H9 (cell line): ENCODE results near the gene BHLHE23. TPM values are rescaled to one million over a fixed set of nuclear protein-coding genes. Genes with fewer than 3 reads are reported as not detected.

Source experiments
- DNase-seq: peaks from one replicate; pipeline ENCODE4 v3.0.0-alpha.2; 2017
- H2AFZ ChIP-seq: one replicate; pipeline ENCODE4 v1.6.1; 2013; ENCODE audit warnings: mild to moderate bottlenecking, low read length, control low read depth, moderate library complexity
- H2AK5ac ChIP-seq: 2 replicates; pipeline ENCODE4 v1.6.1; 2013; ENCODE audit warnings: low read length, control low read depth, mixed read lengths; ENCODE audit not compliant: insufficient read length
- H2BK120ac ChIP-seq: one replicate; pipeline ENCODE4 v1.6.1; 2013; ENCODE audit warnings: low read depth, mild to moderate bottlenecking, low read length, control low read depth, inconsistent platforms; ENCODE audit not compliant: poor library complexity, severe bottlenecking
- H2BK12ac ChIP-seq: 2 replicates; pipeline ENCODE4 v1.6.1; 2013; ENCODE audit warnings: low read length, control low read depth, mixed read lengths, low read depth; ENCODE audit not compliant: insufficient read length
- H2BK15ac ChIP-seq: 2 replicates; pipeline ENCODE4 v1.6.1; 2013; ENCODE audit warnings: low read depth, low read length, control low read depth
- H2BK20ac ChIP-seq: one replicate; pipeline ENCODE4 v1.6.1; 2013; ENCODE audit warnings: low read depth, mild to moderate bottlenecking, low read length, control low read depth, inconsistent platforms; ENCODE audit not compliant: poor library complexity, severe bottlenecking
- H2BK5ac ChIP-seq: 2 replicates; pipeline ENCODE4 v1.6.1; 2013; ENCODE audit warnings: low read length, control low read depth, mixed read lengths; ENCODE audit not compliant: insufficient read length
- H3K14ac ChIP-seq: 2 replicates; pipeline ENCODE4 v1.6.1; 2013; ENCODE audit warnings: low read length, control low read depth; ENCODE audit not compliant: insufficient read depth
- H3K18ac ChIP-seq: 2 replicates; pipeline ENCODE4 v1.6.1; 2013; ENCODE audit warnings: low read depth, mild to moderate bottlenecking, mixed read lengths, low read length, control low read depth; ENCODE audit not compliant: insufficient read length
- H3K23ac ChIP-seq: 2 replicates; pipeline ENCODE4 v1.6.1; 2013; ENCODE audit warnings: low read length, control low read depth, mixed read lengths, low read depth; ENCODE audit not compliant: insufficient read length
- H3K23me2 ChIP-seq: 2 replicates; pipeline ENCODE4 v1.6.1; 2013; ENCODE audit warnings: low read depth, mild to moderate bottlenecking, mixed read lengths, low read length, control low read depth; ENCODE audit not compliant: insufficient read length, poor library complexity, severe bottlenecking
- H3K27ac ChIP-seq: 2 replicates; pipeline ENCODE4 v1.5.1; 2013; ENCODE audit warnings: low read length, control low read depth, mixed read lengths, low read depth; ENCODE audit not compliant: insufficient read length
- H3K27me3 ChIP-seq: 2 replicates; pipeline ENCODE4 v1.6.1; 2013; ENCODE audit warnings: low read length, control low read depth, inconsistent platforms; ENCODE audit not compliant: insufficient read depth
- H3K4ac ChIP-seq: 2 replicates; pipeline ENCODE4 v1.6.1; 2013; ENCODE audit warnings: low read depth, mild to moderate bottlenecking, control low read depth, inconsistent platforms, low read length, moderate library complexity
- H3K4me1 ChIP-seq: 2 replicates; pipeline ENCODE4 v1.6.1; 2013; ENCODE audit warnings: low read length, control low read depth, inconsistent platforms; ENCODE audit not compliant: insufficient read depth
- H3K4me2 ChIP-seq: 2 replicates; pipeline ENCODE4 v1.6.1; 2013; ENCODE audit warnings: low read length, control low read depth, mixed read lengths; ENCODE audit not compliant: insufficient read length, insufficient read depth
- H3K56ac ChIP-seq: 2 replicates; pipeline ENCODE4 v1.6.1; 2013; ENCODE audit warnings: low read depth, mild to moderate bottlenecking, mixed read lengths, low read length, control low read depth; ENCODE audit not compliant: insufficient read length
- H3K79me1 ChIP-seq: 2 replicates; pipeline ENCODE4 v1.6.1; 2013; ENCODE audit warnings: low read depth, mild to moderate bottlenecking, moderate library complexity, low read length, control low read depth, inconsistent platforms; ENCODE audit not compliant: insufficient read depth, poor library complexity, severe bottlenecking
- H3K79me2 ChIP-seq: 2 replicates; pipeline ENCODE4 v1.6.1; 2013; ENCODE audit warnings: low read length, control low read depth, inconsistent platforms; ENCODE audit not compliant: insufficient read depth
- H3K9ac ChIP-seq: 2 replicates; pipeline ENCODE4 v1.6.1; 2013; ENCODE audit warnings: low read length, control low read depth, mixed read lengths; ENCODE audit not compliant: insufficient read length; ENCODE audit errors: extremely low read depth
- H3K9me3 ChIP-seq: one replicate; pipeline ENCODE4 v1.6.1; 2013; ENCODE audit warnings: low read depth, low read length, inconsistent platforms; ENCODE audit not compliant: control insufficient read depth
- H3T11ph ChIP-seq: one replicate; pipeline ENCODE4 v1.6.1; 2013; ENCODE audit warnings: mild to moderate bottlenecking, low read length, control low read depth, inconsistent platforms
- H4K20me1 ChIP-seq: one replicate; pipeline ENCODE4 v1.6.1; 2013; ENCODE audit not compliant: control insufficient read depth, insufficient read length, insufficient read depth
- H4K5ac ChIP-seq: 2 replicates; pipeline ENCODE4 v1.6.1; 2013; ENCODE audit warnings: low read depth, mild to moderate bottlenecking, mixed read lengths, low read length, control low read depth; ENCODE audit not compliant: insufficient read length
- H4K8ac ChIP-seq: replicated peaks from 2 replicates; pipeline ENCODE4 v1.6.1; 2013; ENCODE audit warnings: low read length, control low read depth, mixed read lengths, low read depth; ENCODE audit not compliant: insufficient read length
- H4K91ac ChIP-seq: 2 replicates; pipeline ENCODE4 v1.6.1; 2013; ENCODE audit warnings: low read depth, mild to moderate bottlenecking, moderate library complexity, mixed read lengths, low read length, control low read depth; ENCODE audit not compliant: insufficient read length
- H3K27ac Mint-ChIP-seq, 3 experiments: 2 replicates in 2 of 3; 3 replicates in 1 of 3; pipeline ENCODE4 v1.8.0; 2020 to 2021; ENCODE audit warnings: mixed read lengths in 3 of 3, mild to moderate bottlenecking in 1 of 3, moderate library complexity in 1 of 3
- H3K27me3 Mint-ChIP-seq: 2 replicates; pipeline ENCODE4 v1.8.0; 2021; ENCODE audit warnings: low read depth, mild to moderate bottlenecking, moderate library complexity, mixed read lengths
- H3K36me3 Mint-ChIP-seq, 3 experiments: 2 replicates in 2 of 3; 3 replicates in 1 of 3; pipeline ENCODE4 v1.8.0; 2020 to 2021; ENCODE audit warnings: low read depth in 3 of 3, mixed read lengths in 3 of 3; ENCODE audit not compliant: insufficient read depth in 1 of 3
- H3K4me1 Mint-ChIP-seq, 2 experiments: 2 replicates each; pipeline ENCODE4 v1.8.0; 2020; ENCODE audit warnings: mixed read lengths in 2 of 2
- H3K4me3 Mint-ChIP-seq, 2 experiments: 2 replicates in 1 of 2; 3 replicates in 1 of 2; pipeline ENCODE4 v1.8.0; 2020 to 2021; ENCODE audit warnings: mild to moderate bottlenecking in 2 of 2, mixed read lengths in 2 of 2, moderate library complexity in 1 of 2
- H3K9me3 Mint-ChIP-seq, 2 experiments: 2 replicates in 1 of 2; 3 replicates in 1 of 2; pipeline ENCODE4 v1.8.0; 2020; ENCODE audit warnings: mild to moderate bottlenecking in 2 of 2, mixed read lengths in 2 of 2, moderate library complexity in 1 of 2
- WGBS: extraction: QIAGEN DNeasy Blood & Tissue Kit; methylation state at CpG from one replicate; pipeline ENCODE4 v1.1.7; 2013; ENCODE audit warnings: missing lambda C conversion rate, low lambda C conversion rate, mixed read lengths; ENCODE audit not compliant: insufficient read length; ENCODE audit errors: extremely low coverage; 5-methylcytosine and 5-hydroxymethylcytosine counted together
- total RNA-seq: library from RNA; stranded (reverse); gene quantifications from 2 replicates; pipeline ENCODE4 v1.2.1, GENCODE V29; 2021
- TF ChIP-seq, protein P1 (sequence below): fragments of 200-600 bp; sonication (generic); conservative IDR thresholded peaks from 3 replicates; pipeline ENCODE4 v1.8.0; 2021; ENCODE audit warnings: antibody characterized with exemption, mild to moderate bottlenecking

Gene BHLHE23
- total RNA-seq, 1 experiment from 2014 or later, result 0.35 TPM

DNA sequence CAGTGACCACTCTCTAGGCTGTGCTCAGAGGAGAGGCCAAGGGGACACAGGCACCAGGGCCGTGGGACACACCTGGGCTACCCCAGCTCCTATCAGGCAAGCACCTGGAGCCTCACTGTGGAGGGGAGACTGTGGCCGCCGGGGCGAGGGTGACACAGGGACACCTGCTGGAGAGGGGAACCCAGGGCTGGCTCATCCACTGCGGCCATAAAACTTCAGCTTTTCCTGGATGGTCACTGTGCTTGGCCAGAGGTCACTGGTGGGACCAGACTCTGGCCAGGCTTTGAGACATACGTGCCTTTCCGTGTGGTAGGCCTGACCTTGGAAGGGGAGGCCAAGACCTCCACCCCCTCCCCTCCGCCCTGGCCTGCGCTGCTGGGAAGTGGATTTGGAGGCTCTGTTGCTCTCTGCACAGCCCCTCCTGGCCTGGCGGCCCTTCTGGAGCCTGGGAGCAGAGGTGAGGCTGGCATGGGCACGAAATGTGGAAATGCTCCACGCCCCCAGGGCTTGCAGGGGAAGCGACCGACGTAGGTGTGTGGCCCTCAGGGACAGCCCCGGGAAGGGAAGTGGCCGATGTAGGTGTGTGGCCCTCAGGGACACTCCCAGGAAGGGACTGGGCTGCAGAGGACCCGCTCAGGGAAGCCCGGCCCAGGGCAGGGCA, 42.9 kb upstream of the BHLHE23 start:
- Histone ChIP-seq H3K14ac (no peak overlapping the region; the same call in 1 of the 2 replicates), H4K5ac (no peak overlapping the region), H3K27ac (no peak overlapping the region), H3K4me1 (no peaks in the 10 kb centered on the region), H3K79me1 (no peaks in the 10 kb centered on the region), H2AK5ac (no peak overlapping the region), H3K56ac (no peak overlapping the region), H3K4ac (no peak overlapping the region), H3K4me2 (no peak overlapping the region), H3T11ph (no peak overlapping the region), H2BK5ac (no peak overlapping the region), H2BK15ac (no peak overlapping the region), H3K18ac (no peak overlapping the region), H4K8ac (no peak overlapping the region), H2AFZ (no peak overlapping the region), H4K20me1 (no peaks in the 10 kb centered on the region), H4K91ac (no peak overlapping the region), H3K79me2 (no peaks in the 10 kb centered on the region), H3K23me2 (no peaks in the 10 kb centered on the region), H2BK12ac (no peak overlapping the region), H2BK20ac (no peak overlapping the region), H3K9me3 (peaks cover 8% of the 10 kb centered on the region), H3K27me3 (no peaks in the 10 kb centered on the region), H3K23ac (no peak overlapping the region), H3K9ac (no peak overlapping the region), H2BK120ac (no peak overlapping the region)
- peaks cover 3 to 6% of the 10 kb centered on the region in 2 experiments; a peak in 2 of 4 replicates for H3K4me1 Mint-ChIP-seq
- no peak for DNase-seq
- WGBS, result no CpG with 5 or more reads among the region's 19 CpGs
- peaks cover 33% of the 10 kb centered on the region for H3K27me3 Mint-ChIP-seq
- peaks cover 18 to 27% of the 10 kb centered on the region in 2 experiments for H3K9me3 Mint-ChIP-seq
- H3K4me3 Mint-ChIP-seq, result no peak overlapping the region
- no peak overlapping the region for H3K27ac Mint-ChIP-seq
- TF ChIP-seq, protein P1, sequence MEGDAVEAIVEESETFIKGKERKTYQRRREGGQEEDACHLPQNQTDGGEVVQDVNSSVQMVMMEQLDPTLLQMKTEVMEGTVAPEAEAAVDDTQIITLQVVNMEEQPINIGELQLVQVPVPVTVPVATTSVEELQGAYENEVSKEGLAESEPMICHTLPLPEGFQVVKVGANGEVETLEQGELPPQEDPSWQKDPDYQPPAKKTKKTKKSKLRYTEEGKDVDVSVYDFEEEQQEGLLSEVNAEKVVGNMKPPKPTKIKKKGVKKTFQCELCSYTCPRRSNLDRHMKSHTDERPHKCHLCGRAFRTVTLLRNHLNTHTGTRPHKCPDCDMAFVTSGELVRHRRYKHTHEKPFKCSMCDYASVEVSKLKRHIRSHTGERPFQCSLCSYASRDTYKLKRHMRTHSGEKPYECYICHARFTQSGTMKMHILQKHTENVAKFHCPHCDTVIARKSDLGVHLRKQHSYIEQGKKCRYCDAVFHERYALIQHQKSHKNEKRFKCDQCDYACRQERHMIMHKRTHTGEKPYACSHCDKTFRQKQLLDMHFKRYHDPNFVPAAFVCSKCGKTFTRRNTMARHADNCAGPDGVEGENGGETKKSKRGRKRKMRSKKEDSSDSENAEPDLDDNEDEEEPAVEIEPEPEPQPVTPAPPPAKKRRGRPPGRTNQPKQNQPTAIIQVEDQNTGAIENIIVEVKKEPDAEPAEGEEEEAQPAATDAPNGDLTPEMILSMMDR, result no peak
- H3K36me3 Mint-ChIP-seq, result peaks cover 0 to 7% (median 3%) of the 10 kb centered on the region in 3 experiments; a peak in 2 of 7 replicates
